DOHH2 (cell line): Measurements from ENCODE around the gene ULBP2.

Experiments
- EZH2phosphoT487 ChIP-seq: fragments of 200-600 bp; sonication (generic); IDR thresholded peaks from 2 replicates; pipeline ENCODE4 v1.6.1; 2017; ENCODE audit warnings: borderline replicate concordance, mild to moderate bottlenecking, antibody characterized with exemption, low read length, moderate library complexity, mixed read lengths
- TF ChIP-seq, protein P1 (sequence below): fragments of 200-600 bp; sonication (generic); IDR thresholded peaks from one replicate; pipeline ENCODE4 v1.5.1; 2014; ENCODE audit warnings: antibody characterized with exemption, mild to moderate bottlenecking, low read depth, low read length; ENCODE audit not compliant: poor library complexity, severe bottlenecking

DNA sequence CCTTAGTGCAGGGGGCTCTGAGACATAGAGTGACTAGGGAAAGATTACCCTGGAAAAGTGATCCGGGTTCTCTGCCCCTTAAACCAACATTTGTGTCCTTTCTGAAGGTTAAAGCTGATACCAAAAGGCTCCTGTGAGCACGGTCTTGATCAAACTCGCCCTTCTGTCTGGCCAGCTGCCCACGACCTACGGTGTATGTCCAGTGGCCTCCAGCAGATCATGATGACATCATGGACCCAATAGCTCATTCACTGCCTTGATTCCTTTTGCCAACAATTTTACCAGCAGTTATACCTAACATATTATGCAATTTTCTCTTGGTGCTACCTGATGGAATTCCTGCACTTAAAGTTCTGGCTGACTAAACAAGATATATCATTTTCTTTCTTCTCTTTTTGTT, 6.8 kb downstream of the ULBP2 start:
- TF ChIP-seq, protein P1, sequence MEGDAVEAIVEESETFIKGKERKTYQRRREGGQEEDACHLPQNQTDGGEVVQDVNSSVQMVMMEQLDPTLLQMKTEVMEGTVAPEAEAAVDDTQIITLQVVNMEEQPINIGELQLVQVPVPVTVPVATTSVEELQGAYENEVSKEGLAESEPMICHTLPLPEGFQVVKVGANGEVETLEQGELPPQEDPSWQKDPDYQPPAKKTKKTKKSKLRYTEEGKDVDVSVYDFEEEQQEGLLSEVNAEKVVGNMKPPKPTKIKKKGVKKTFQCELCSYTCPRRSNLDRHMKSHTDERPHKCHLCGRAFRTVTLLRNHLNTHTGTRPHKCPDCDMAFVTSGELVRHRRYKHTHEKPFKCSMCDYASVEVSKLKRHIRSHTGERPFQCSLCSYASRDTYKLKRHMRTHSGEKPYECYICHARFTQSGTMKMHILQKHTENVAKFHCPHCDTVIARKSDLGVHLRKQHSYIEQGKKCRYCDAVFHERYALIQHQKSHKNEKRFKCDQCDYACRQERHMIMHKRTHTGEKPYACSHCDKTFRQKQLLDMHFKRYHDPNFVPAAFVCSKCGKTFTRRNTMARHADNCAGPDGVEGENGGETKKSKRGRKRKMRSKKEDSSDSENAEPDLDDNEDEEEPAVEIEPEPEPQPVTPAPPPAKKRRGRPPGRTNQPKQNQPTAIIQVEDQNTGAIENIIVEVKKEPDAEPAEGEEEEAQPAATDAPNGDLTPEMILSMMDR, result no peak
- no peak for TF ChIP-seq EZH2phosphoT487
